Measurements from ENCODE around the gene ABCB8.

DNA sequence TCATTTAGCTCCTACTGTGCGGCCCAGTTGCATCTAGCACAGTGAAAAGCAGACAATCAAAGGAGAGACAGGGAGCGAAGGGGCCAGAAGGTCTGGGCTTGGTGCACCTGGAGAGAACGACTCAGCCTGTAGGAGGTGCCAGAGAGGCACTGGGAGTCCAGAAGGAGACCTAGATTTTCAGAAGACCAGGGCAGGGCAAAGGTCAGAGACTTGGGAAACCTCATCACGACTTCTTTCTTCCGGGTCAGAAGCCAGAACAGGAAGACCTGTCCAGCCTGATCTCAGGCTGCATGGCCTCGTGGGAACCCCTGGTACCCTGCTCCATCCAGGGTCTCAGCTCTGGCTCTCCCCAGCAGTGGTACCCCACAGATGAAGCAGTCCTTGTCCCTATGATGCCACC is 63.2 kb downstream of the ABCB8 start:
- TF ChIP-seq, protein P1, sequence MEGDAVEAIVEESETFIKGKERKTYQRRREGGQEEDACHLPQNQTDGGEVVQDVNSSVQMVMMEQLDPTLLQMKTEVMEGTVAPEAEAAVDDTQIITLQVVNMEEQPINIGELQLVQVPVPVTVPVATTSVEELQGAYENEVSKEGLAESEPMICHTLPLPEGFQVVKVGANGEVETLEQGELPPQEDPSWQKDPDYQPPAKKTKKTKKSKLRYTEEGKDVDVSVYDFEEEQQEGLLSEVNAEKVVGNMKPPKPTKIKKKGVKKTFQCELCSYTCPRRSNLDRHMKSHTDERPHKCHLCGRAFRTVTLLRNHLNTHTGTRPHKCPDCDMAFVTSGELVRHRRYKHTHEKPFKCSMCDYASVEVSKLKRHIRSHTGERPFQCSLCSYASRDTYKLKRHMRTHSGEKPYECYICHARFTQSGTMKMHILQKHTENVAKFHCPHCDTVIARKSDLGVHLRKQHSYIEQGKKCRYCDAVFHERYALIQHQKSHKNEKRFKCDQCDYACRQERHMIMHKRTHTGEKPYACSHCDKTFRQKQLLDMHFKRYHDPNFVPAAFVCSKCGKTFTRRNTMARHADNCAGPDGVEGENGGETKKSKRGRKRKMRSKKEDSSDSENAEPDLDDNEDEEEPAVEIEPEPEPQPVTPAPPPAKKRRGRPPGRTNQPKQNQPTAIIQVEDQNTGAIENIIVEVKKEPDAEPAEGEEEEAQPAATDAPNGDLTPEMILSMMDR (IDR thresholded peaks at IDR 0.05; ENCODE audit: extremely low read depth in 1 of 2, insufficient read depth in 1 of 2, low read depth in 1 of 2, low read length in 2 of 2), result peak; percentile 64 to 77
- TF ChIP-seq POLR2AphosphoS5 (IDR thresholded peaks at IDR 0.05; ENCODE audit: insufficient read depth, low read depth, low read length) (no peak), POLR2A (IDR thresholded peaks at IDR 0.05; ENCODE audit: low read depth, low read length) (no peak), EZH2 (IDR thresholded peaks at IDR 0.05; ENCODE audit: borderline replicate concordance, low read depth, low read length, severe bottlenecking) (no peak), MYC (IDR thresholded peaks at IDR 0.05; ENCODE audit: low read depth, low read length) (no peak), JUN (IDR thresholded peaks at IDR 0.05; ENCODE audit: borderline replicate concordance, insufficient read depth, insufficient read length, low read depth) (no peak)
- TF ChIP-seq, protein P2, sequence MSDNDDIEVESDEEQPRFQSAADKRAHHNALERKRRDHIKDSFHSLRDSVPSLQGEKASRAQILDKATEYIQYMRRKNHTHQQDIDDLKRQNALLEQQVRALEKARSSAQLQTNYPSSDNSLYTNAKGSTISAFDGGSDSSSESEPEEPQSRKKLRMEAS (IDR thresholded peaks at IDR 0.05; ENCODE audit: insufficient read depth, insufficient read length), result no peak

Measured in endothelial cell of umbilical vein (primary cell).